GM18861 (cell line): Measurements from ENCODE around the gene MPV17.
"Not testable (repeated sequence)": the region's sequence is repeated elsewhere in the genome, so short reads cannot be mapped to it uniquely, and the experiment has no call there.

ENCODE experiments used
- ATAC-seq: cut with Tn5 transposase; IDR thresholded peaks from one replicate; pipeline ENCODE4 v1.9.1; 2021; ENCODE audit not compliant: unreplicated experiment

Gene MPV17

DNA sequence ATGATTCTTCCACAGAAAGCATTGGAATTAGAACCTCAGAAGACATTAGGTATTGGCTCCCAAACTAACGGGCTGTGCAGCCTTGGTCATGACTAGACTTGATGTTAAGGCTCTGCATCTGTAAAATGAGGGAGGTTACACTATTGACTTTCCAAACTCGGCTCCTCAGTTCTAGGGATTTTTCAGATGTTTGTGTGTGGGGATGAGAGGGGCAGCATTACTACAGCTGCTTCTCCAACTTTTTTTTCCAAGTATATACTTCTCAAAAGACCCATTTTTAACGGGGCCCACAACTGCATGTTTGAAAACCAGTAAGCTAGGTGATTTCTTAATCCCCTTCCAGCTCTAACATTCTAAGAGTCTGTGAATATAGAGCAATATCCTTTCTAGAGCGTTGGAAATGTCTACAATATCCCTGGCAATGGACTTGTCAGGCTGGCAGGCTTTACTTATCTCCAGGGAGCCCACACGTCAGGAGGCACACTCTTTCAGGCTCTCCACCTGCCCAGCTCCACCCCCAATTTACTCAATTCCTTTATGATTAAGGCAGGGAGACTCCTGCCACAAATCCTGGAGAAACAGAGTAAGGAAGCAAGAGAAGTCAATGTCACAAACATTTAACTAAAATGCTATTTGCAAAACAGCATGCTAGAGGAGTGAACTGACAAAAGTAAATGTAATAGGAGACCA lies 844 bp upstream of the MPV17 start:
- ATAC-seq: no peak

DNA sequence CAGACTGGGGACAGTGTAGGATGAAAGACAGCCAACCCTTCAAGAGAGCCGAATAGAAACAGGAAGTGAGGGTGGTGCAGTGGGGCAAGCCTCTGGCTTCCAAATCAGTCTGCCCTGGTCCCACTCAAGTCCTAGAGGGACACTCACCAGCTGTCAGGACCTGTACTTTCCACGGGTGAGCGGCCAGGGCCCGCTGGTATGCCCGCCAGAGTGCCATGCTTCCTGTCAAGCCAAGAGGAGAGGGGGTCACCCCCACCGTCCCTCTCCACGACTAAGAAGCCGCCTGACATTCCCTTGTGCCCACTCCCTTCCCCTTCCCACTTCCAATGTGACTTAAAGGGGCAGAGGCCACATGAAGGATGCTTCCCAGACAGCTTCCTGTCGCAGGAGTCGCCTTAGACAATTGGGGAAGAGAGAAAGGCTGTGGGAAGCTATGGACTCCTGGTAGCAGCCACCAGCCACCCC lies 564 bp downstream of the MPV17 start:
- no peak for ATAC-seq

- ATAC-seq: no peak
These were observed 1.8 kb downstream of the MPV17 start for GRCh38 chr2:27320958-27321543.

- ATAC-seq: not testable (repeated sequence)
These were observed 3.1 kb downstream of the MPV17 start for GRCh38 chr2:27319839-27320238.

DNA sequence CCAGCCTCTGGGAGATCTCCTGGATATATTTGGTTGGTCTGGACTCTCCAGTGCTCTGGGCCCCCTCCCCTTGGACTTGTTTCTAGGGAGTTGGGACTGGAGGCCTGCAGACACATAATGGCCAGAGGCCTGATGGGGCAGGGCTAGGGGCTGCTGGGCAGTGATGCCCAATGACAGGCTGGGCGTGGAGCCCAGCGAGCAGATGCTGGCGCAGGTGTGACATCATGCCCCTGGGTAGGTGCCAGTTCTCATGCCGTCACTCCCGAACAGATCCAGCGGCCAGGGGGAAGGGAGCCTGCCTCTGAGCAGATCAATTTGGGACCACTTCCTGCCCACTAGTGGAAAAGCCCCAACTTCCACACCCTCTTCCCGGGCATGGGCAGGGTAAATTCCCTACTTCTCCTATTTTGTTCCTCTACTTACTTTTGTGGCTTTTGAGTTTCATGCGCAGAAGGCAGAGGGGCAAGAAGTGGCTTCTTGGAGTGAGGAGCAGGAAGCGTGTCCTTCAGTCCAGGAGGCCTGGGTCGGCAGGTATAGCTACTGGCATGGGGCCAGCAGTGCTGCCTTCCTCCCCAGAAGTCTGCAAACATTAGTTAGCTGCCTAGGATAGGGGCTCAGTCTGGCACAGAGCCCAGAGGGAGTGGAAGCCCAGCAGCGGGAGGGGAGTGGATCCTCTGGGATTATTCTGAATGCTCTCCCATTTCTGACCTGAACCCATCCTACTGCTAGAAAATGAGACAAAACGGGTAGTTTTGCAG lies 6.1 kb downstream of the MPV17 start:
- no peak for ATAC-seq

DNA sequence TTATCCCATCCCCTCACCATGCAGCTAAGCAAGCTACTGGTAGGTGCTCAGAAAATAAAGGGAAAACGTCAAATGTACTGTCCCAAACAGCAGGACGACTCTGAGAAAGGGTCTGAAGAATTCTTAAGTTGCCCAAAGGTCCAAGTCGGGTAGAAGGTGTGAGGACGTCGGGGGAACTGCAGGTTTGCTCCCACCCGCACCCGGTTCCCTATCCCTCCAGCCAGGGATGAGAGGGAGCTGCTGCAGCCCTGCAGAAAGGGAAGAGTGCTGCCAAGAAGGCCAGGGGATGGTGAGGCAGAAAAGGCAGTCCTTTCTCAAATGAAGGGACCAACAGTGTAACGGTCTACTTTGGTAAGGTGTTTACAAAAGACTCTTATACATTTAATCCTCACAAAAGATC lies 7.8 kb downstream of the MPV17 start:
- ATAC-seq: no peak

- no peak for ATAC-seq
These were observed 8.2 kb downstream of the MPV17 start for GRCh38 chr2:27314709-27315108.

DNA sequence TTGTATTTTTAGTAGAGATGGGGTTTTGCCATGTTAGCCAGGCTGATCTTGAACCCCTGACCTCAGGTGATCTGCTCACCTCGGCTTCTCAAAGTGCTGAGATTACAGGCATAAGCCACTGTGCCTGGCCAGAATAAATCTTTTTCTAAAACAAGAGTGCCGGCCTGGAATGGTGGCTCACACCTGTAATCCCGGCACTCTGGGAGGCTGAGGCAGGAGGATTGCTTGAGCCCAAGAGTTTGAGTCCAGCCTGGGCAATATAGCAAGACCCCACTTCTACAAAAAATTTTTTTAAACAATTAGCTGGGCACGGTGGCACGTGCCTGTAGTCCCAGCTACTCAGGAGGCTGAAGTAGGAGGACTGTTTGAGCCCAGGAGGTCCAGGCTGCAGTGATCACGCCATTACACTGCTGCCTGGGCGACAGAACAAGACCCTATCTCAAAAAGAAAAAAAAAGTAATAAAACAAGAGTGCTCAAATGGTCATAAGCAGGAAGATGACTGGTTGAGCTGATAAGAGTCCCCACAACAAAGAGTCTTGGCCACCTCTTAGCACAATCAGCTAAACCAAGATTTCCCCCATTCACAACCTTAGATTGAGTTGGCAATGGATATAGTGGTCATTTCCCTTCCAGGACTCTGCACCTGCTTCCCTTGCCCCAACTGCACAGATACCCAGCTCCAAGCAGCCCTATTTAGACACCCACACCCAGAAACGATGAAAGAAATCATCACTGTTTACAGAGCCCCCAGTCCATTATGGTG lies 8.8 kb downstream of the MPV17 start:
- ATAC-seq: no peak

DNA sequence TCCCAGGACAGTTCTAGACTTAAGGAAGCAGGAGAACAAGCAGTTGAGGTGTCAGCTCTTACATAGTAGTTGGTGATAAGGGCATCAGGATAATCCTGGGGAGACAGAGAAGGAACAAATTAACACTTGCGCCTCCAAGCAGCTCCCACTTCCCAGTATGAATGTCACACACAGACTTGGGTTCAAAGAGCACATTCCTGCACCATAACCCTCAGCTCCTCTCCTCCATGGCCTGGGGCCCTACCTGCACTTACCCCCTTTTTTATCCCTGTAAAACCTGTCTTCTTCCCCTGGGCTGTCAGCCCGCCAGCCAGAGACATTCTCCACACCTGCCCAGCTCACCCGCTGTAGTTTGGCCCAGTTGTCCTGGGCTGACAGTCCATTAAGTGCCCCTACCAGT lies 10.7 kb downstream of the MPV17 start:
- no peak for ATAC-seq

DNA sequence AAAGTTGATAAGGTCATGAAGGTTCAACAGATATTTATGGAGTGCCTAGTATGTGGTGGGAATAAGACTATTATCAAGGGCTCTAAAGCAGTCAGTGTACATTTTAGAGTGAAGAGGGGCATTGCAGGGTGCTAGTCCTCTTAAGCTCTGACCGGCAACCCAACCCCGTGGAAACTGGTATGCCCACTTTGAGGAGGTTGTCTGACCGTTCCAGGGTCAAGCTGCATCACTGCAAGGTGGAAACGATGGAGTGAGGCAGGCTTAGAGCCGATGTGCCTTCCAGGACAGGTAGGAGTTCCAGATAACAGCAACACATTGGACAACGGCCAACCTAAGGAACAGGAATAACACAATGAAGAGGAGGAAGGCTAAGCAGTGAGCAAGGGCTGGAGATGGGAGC lies 13.2 kb downstream of the MPV17 start:
- ATAC-seq: no peak

- ATAC-seq: no peak
These were observed 14.5 kb downstream of the MPV17 start, which contains the start of gene UCN for GRCh38 chr2:27308359-27308881. TSS of gene UCN (minus strand) at chr2:27308445. CDS start at chr2:27307895, 550 bp downstream.

DNA sequence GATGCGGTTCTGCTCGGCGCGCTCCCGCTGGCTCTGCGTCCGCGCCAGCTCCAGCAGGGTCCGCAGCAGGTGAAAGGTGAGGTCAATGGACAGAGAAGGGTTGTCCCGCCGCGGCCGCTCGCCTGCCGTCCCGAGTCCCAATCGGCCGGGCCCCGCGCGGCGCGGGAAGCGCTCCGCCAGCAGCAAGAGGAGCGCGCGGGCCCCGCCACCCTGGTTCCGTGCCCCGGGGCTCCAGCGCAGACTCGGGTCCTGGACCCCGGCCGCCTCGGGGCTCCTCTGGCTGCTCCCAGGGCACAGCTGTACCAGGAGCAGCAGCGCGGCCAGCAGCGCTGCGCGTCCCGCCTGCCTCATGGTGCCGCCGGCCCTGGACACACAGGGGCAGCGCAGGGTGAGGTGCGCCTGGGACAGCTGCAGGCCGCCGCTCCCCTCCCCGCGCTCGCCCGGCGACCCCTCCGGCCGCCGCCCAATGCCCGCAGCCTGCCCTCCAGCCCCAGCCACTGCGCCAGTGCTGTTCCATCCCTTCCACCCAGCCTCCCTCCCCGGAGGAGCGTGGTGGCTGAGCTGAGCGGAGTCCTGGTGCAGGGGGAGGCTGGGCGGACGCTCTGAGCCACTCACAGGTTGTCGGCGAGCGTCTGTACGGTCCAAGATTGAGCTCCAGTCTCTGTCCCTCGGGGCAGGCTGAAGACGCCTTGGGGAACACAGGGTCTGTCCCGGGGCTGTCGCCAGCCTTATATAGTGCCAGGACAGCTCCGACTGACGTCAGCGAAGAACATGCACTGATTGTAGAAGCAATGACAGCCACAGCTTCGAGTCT lies 15.1 kb downstream of the MPV17 start:
- ATAC-seq: no peak

DNA sequence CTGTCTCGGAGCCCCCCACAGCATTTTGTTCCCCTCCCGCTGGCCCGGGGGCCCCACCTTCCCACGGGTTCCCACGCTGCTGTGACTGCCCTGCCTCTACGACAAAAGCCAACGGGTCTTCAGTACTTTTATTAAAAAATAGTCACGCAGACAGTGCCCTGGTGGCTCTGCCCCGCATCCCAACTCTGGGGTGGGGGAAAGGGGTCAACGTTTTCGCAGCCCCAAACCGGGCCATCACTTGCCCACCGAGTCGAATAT lies 15.7 kb downstream of the MPV17 start:
- no peak for ATAC-seq

DNA sequence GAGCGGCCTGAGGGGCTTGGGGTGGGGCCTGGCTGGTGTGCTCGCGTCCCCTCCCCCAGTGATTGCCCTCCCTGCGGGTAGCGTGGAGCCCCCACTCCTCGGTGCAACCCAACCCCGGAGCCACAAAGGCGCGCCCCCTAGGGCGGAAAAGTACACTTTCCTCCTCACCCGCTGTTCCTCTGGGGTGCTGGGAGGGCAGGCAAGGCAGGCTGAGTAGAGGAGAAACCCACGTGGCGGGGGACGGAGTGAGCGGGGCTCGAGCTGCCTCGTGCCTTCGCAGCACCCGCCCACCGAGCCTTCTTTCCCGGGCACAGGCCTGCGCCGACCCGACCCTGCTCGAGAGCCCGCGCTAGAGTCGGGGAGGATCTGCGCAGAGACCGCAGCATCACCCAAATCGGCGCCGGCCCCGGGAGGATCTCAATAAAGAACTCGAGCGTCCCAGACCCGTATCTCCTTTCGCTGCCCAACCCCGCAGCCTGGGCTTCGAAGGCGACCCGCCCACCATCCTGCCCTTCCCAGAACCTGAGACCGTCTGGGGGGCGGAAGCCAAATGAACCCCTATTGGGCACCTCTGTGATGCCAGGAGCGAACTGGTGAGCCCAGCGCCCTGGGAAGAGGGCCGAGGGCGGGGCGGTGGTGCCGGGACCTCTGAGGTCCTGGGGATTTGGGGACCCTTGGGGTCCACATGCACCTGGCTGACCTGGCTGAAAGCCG lies 16.2 kb downstream of the MPV17 start:
- no peak for ATAC-seq

DNA sequence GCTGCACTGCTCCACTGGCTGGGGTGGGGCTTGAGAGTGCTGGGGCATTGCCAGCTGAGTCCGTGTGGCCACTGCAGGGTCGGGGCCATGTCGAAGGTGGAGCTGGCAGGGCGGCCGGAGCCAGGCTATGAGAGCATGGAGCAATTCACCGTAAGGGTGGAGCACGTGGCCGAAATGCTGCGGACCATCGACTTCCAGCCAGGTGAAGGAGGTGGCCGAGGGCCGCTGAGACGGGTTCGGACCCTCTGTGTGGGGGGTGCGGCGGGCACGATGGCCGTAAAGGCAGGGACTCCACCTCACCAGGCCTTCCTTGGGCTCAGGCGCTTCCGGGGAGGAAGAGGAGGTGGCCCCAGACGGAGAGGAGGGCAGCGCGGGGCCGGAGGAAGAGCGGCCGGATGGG lies 16.8 kb downstream of the MPV17 start:
- ATAC-seq: no peak

- ATAC-seq: no peak
These were observed 17.4 kb downstream of the MPV17 start for GRCh38 chr2:27305516-27305915.

- no peak for ATAC-seq
These were observed 18.2 kb downstream of the MPV17 start for GRCh38 chr2:27304488-27305240.

GRCh38 chr2:27303093-27304025 lies 19.5 kb downstream of the MPV17 start:
- ATAC-seq: no peak
